HepG2 (cell line): ENCODE results near the gene SIRT1. TPM values are rescaled to one million over a fixed set of nuclear protein-coding genes. Genes with fewer than 3 reads are reported as not detected.

Source experiments
- ELF1 ChIP-seq: sonication (generic); formaldehyde crosslinking; IDR thresholded peaks from 2 replicates; pipeline ENCODE4 v1.4.0; 2020; ENCODE audit warnings: missing genetic modification reagents
- FOXO4 ChIP-seq: sonication (generic); formaldehyde crosslinking; conservative IDR thresholded peaks from 2 replicates; pipeline ENCODE4 v1.8.1; 2023; ENCODE audit warnings: missing genetic modification reagents
- HBP1 ChIP-seq: IDR thresholded peaks from 2 replicates; pipeline ENCODE4 v1.6.1; 2016; ENCODE audit warnings: low read depth, control low read depth
- HCFC1 ChIP-seq: fragments of 150-350 bp; IDR thresholded peaks from 2 replicates; pipeline ENCODE4 v1.6.1; 2014; ENCODE audit warnings: low read depth, low read length
- JUN ChIP-seq: sonication (generic); formaldehyde crosslinking; IDR thresholded peaks from 2 replicates; pipeline ENCODE4 v1.4.0; 2020; ENCODE audit warnings: mild to moderate bottlenecking, missing genetic modification reagents
- MEIS1 ChIP-seq: sonication (generic); formaldehyde crosslinking; IDR thresholded peaks from 2 replicates; pipeline ENCODE4 v1.9.0; 2021; ENCODE audit warnings: mild to moderate bottlenecking, missing genetic modification reagents, moderate library complexity, borderline replicate concordance
- MZF1 ChIP-seq: sonication (generic); formaldehyde crosslinking; IDR thresholded peaks from 2 replicates; pipeline ENCODE4 v1.8.1; 2023; ENCODE audit warnings: mild to moderate bottlenecking, missing genetic modification reagents, borderline replicate concordance
- RBM39 ChIP-seq: fragments of 200-400 bp; formaldehyde crosslinking; IDR thresholded peaks from one replicate; pipeline ENCODE4 v1.6.1; 2018; ENCODE audit warnings: antibody characterized with exemption, mild to moderate bottlenecking, low read depth, low read length; ENCODE audit not compliant: poor library complexity, severe bottlenecking
- SMC3 ChIP-seq: IDR thresholded peaks from 2 replicates; pipeline ENCODE4 v1.6.1; 2011; ENCODE audit warnings: low read length, improper control_type of control experiment
- SNAPC5 ChIP-seq: sonication (generic); formaldehyde crosslinking; IDR thresholded peaks from 2 replicates; pipeline ENCODE4 v1.8.1; 2023; ENCODE audit warnings: mild to moderate bottlenecking, missing genetic modification reagents, borderline replicate concordance
- SNRNP70 ChIP-seq: fragments of 200-400 bp; formaldehyde crosslinking; IDR thresholded peaks from 2 replicates; pipeline ENCODE4 v1.6.1; 2017; ENCODE audit warnings: mild to moderate bottlenecking, low read depth, low read length, moderate library complexity
- SRSF9 ChIP-seq: fragments of 200-400 bp; formaldehyde crosslinking; IDR thresholded peaks from 2 replicates; pipeline ENCODE4 v1.6.1; 2018; ENCODE audit warnings: borderline replicate concordance, mild to moderate bottlenecking, low read depth, low read length; ENCODE audit not compliant: insufficient read depth, poor library complexity, severe bottlenecking
- TCF7L2 ChIP-seq: IDR thresholded peaks from 2 replicates; pipeline ENCODE4 v1.6.1; 2011; ENCODE audit warnings: mild to moderate bottlenecking, low read depth, low read length, moderate library complexity
- TFAP4 ChIP-seq: sonication (generic); IDR thresholded peaks from 2 replicates; pipeline ENCODE4 v1.6.1; 2016; ENCODE audit warnings: low read depth, borderline replicate concordance
- ZNF17 ChIP-seq: sonication (generic); formaldehyde crosslinking; IDR thresholded peaks from 2 replicates; pipeline ENCODE4 v1.5.0; 2020; ENCODE audit warnings: mild to moderate bottlenecking, missing genetic modification reagents
- ZNF232 ChIP-seq: sonication (generic); formaldehyde crosslinking; IDR thresholded peaks from 2 replicates; pipeline ENCODE4 v1.4.0; 2020; ENCODE audit warnings: missing genetic modification reagents, borderline replicate concordance
- ZNF569 ChIP-seq: sonication (generic); formaldehyde crosslinking; IDR thresholded peaks from 2 replicates; pipeline ENCODE4 v1.5.0; 2020; ENCODE audit warnings: mild to moderate bottlenecking, missing genetic modification reagents, moderate library complexity, borderline replicate concordance
- ZNF614 ChIP-seq: IDR thresholded peaks from 2 replicates; pipeline ENCODE4 v1.6.1; 2018; ENCODE audit warnings: missing biosample characterization, missing genetic modification reagents, inconsistent platforms, borderline replicate concordance
- ZNF710 ChIP-seq: sonication (generic); formaldehyde crosslinking; IDR thresholded peaks from 2 replicates; pipeline ENCODE4 v1.5.0; 2020; ENCODE audit warnings: mild to moderate bottlenecking, missing genetic modification reagents, borderline replicate concordance
- ZNF788 ChIP-seq: sonication (generic); formaldehyde crosslinking; IDR thresholded peaks from 2 replicates; pipeline ENCODE4 v1.5.0; 2020; ENCODE audit warnings: mild to moderate bottlenecking, missing genetic modification reagents, borderline replicate concordance
- ZSCAN31 ChIP-seq: sonication (generic); formaldehyde crosslinking; IDR thresholded peaks from 2 replicates; pipeline ENCODE4 v1.5.0; 2020; ENCODE audit warnings: low read depth, mild to moderate bottlenecking, missing genetic modification reagents
- polyA plus RNA-seq, 8 experiments: library from polyadenylated mRNA; depleted of rRNA in 3 of 8; stranded (reverse) in 7 of 8; unstranded in 1 of 8; fragments of >200 nt; fragmentation: Illumina TruSeq in 4 of 8; extraction: Trizol in 4 of 8; gene quantifications; 2 replicates each; pipeline versions ENCODE4 v1.2.1 to v1.2.3, GENCODE V29; 2011 to 2016; ENCODE audit warnings: low read depth in 4 of 8, missing spikeins in 1 of 8, mixed read lengths in 1 of 8; ENCODE audit not compliant: insufficient read depth in 1 of 8
- total RNA-seq, 5 experiments: library from RNA; depleted of rRNA; stranded (reverse); fragments of >200 nt; fragmentation: Illumina TruSeq; extraction: Trizol; gene quantifications; 2 replicates each; pipeline ENCODE4 v1.2.3, GENCODE V29; 2016; ENCODE audit warnings: low read depth in 1 of 5

The SIRT1 gene
- total and polyA plus RNA-seq, 2 of the 13 experiments (the other 11 are each of a cell fraction or from before 2014, with no cell fraction given): 9.4 to 10.2 TPM

GRCh38 chr10:67849331-67850011 is 35.0 kb upstream of the SIRT1 start (continued):
- TF ChIP-seq HBP1 (CRISPR knock-in tag) (peak; percentile 74; the same call in 1 of the 2 replicates), SNRNP70 (no peak), FOXO4 (no peak), JUN (CRISPR knock-in tag) (no peak), ZNF614 (no peak), ELF1 (CRISPR knock-in tag) (peak; percentile 93), TFAP4 (no peak; the same call in 1 of the 2 replicates), ZSCAN31 (CRISPR knock-in tag) (no peak), MZF1 (no peak), ZNF710 (CRISPR knock-in tag) (peak; percentile 79), ZNF788 (no peak), SRSF9 (no peak), SMC3 (no peak), RBM39 (no peak), SNAPC5 (CRISPR knock-in tag) (no peak), ZNF569 (CRISPR knock-in tag) (no peak), TCF7L2 (no peak), HCFC1 (peak; percentile 95), MEIS1 (CRISPR knock-in tag) (no peak), ZNF232 (CRISPR knock-in tag) (no peak), ZNF17 (CRISPR knock-in tag) (no peak)
